NCI-H2029 (cell line): ENCODE results near the gene FAM184A.
"Not testable (repeated sequence)": the region's sequence is repeated elsewhere in the genome, so short reads cannot be mapped to it uniquely, and the experiment has no call there.

ENCODE experiments used
- DNase-seq: peaks from one replicate; lab custom pipeline; 2025; lab: John Stamatoyannopoulos, UW

FAM184A gene

GRCh38 chr6:119020597-119021561, 57.6 kb downstream of the FAM184A start:
- DNase-seq: no peak

DNA sequence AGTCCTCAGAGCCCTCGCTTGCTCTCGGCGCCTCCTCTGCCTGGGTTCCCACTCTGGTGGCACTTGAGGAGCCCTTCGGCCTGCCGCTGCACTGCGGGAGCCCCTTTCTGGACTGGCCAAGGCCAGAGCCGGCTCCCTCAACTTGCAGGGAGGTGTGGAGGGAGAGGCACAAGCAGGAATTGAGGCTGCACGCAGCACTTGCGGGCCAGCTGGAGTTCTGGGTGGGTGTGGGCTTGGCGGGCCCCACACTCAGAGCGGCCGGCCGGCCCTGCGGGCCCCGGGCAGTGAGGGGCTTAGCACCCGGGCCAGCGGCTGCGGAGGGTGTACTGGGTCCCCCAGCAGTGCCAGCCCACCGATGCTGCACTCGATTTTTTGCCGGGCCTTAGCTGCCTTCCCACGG, 63.3 kb downstream of the FAM184A start:
- not testable (repeated sequence) for DNase-seq

DNA sequence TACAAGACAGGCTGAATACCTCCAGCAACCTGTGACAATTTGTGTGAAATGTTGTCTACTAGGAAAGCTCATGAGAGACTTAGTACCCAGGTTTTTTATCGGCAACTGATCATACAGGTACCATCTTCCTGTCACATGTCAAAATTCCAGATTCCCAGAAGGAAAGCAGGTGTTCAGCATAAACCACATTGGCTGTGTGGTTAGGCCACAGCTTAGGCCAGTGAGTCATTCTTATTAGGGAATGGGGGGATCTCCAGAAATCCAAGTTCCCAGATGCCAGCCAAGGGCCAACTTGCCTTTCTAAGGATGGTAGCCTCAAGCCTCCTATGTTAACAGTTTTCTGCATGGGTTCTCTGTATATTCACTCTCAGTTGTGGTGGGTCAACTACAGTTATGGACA, 65.9 kb downstream of the FAM184A start:
- no peak for DNase-seq

- DNase-seq: not testable (repeated sequence)
Measured at GRCh38 chr6:119009266-119009665, 69.2 kb downstream of the FAM184A start.

GRCh38 chr6:119006974-119007373, 71.5 kb downstream of the FAM184A start:
- no peak for DNase-seq

GRCh38 chr6:119002069-119002468, 76.4 kb downstream of the FAM184A start:
- no peak for DNase-seq

GRCh38 chr6:118999494-119000040, 78.9 kb downstream of the FAM184A start:
- no peak for DNase-seq

GRCh38 chr6:118997426-118997825, 81.0 kb downstream of the FAM184A start:
- not testable (repeated sequence) for DNase-seq

- DNase-seq: no peak
Measured at GRCh38 chr6:118996289-118996820, 82.1 kb downstream of the FAM184A start.

- DNase-seq: no peak
Measured at GRCh38 chr6:118993803-118994251, 84.6 kb downstream of the FAM184A start.

- DNase-seq: no peak
Measured at GRCh38 chr6:118993358-118993757, 85.1 kb downstream of the FAM184A start.

GRCh38 chr6:118992186-118992795, 86.2 kb downstream of the FAM184A start:
- DNase-seq: no peak

DNA sequence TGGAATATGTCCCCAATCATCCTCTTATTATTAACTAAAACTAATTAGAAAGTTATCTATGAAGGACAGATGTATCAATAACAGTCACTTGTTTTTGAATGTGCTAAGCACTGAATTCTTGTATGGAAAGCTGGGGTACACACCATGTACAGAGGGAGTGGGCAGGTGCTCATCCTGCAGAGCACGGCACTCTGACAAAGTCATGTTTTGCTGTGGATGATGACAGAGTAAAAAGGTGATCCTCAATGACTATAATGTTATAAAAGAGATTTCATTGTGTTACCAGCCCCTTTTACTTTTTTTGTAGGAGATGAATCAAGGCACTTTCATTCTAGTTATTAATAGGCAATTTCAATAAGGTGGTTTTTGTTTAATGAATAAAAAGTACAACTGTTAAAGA, 92.2 kb downstream of the FAM184A start:
- DNase-seq: no peak

GRCh38 chr6:118985123-118985830, 93.2 kb downstream of the FAM184A start:
- no peak for DNase-seq

DNA sequence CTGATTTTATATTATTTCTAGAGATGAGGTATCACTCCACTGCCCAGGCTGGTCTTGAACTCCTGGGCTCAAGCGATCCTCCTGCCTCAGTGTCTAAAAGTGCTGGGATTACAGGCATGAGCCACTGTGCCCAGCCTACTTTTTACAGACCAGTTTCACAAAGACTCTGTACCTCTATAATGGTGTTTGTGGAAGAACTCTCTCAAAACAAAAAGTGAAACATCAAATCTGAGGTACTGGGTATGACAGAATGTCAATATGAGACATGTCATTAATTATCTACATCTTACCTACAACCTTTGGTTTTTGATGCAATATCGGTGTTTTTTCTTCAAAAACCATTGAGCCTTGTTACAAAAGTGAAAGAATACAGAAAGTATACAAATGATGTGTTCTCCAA, 94.1 kb downstream of the FAM184A start:
- no peak for DNase-seq

DNA sequence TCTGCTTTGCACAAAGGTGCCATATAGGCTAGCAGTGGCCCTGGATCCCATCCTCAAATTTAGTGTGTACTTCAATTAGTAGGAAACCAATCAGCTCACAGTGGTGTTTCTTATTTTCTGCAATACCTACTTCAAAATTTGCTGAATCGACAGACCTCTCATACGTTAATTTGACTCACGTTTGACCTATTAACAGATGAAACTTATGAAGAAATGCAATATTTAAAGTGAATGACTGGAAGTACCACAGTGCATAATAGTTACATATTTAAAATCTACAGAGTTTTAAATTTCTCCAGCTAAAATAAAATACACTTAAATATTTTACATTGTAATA, 95.9 kb downstream of the FAM184A start:
- DNase-seq: no peak

DNA sequence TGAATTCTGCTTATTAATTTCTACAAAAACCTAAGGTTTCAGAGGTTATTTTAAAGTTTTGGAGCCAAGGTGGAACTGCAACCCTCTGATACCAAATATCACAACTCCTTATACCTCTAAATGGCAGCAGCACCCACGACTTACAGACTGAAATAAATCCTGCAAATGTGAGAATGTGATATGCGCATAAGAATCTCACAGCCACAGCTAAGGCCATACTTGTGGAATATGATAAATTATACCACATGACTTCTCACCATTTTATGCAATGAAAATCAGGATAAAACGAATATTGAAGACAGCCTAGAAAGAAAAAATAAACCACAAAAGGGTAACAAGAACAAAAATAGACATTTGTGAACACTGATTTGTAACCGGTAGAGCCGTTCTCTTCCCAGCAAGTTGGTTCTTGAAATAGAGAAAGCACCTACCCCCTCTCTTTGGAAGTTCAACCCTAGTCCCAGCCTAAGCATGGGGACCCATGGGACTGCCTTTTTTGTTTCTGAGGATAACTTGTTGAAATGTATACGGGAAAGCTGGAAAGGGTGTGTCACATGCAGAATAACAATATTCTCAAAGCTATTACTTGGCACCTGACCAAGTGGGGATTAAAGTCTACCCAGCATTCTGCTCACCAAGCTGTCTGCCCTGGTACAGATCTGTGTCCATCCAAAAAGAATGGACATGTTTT, 96.4 kb downstream of the FAM184A start:
- DNase-seq: no peak

GRCh38 chr6:118980063-118980462, 98.4 kb downstream of the FAM184A start:
- no peak for DNase-seq

GRCh38 chr6:118974790-118975189, 103.7 kb downstream of the FAM184A start:
- DNase-seq: no peak

- DNase-seq: no peak
Measured at GRCh38 chr6:118971682-118972081, 106.8 kb downstream of the FAM184A start.

DNA sequence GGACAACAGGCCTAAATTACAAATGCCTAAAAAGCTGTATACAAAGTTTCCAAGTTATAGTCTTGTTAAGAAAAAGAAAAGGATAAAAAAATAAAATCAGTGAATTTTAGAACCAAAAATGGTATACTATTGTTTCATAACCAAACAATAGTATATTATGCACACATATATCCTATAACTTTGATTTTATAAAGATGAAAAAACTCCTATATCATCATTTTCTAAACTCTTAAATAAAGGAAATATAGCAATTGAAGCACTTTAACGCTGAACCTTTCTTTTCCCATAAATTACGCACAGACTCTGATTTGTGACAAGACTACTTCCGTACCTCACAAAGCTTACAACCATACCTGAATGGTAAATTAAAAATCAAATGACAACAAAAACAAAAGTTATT, 107.6 kb downstream of the FAM184A start:
- DNase-seq: no peak

GRCh38 chr6:118968416-118968815, 110.0 kb downstream of the FAM184A start:
- no peak for DNase-seq
